Activated CD8-positive, alpha-beta memory T cell treated with anti-CD3 and anti-CD28 coated beads for 36 hours (primary cell): ENCODE results near the gene RAI1. TPM values are rescaled to one million over a fixed set of nuclear protein-coding genes. Genes with fewer than 3 reads are reported as not detected.

Source experiments
- CTCF ChIA-PET: fragments of 350-600 bp; sonication (Branson Sonifier 250); formaldehyde crosslinking; loops from one replicate; lab custom pipeline; 2021; ENCODE audit warnings: antibody characterized with exemption; lab: Charles Lee
- POLR2A ChIA-PET: fragments of 350-600 bp; sonication (Branson Sonifier 250); formaldehyde crosslinking; loops from one replicate; lab custom pipeline; 2021; ENCODE audit warnings: antibody characterized with exemption; lab: Charles Lee
- total RNA-seq, 2 experiments: library from RNA; stranded (reverse); gene quantifications; one replicate each; pipeline ENCODE4 v1.2.3, GENCODE V29; 2021

The RAI1 gene
- total RNA-seq, 2 experiments from 2014 or later, result 21.3 to 21.6 TPM

- POLR2A ChIA-PET, result no interaction called here
- CTCF ChIA-PET, result interaction anchor here (1.7 kb wide), 1 partner anchor 8 kb away, joined by 5 read pairs; no protein-coding TSS in a partner anchor
Measured at GRCh38 chr17:17736205-17737183, 55.2 kb downstream of the RAI1 start.

- ChIA-PET POLR2A (no interaction called here), CTCF (interaction anchor here (1.2 to 1.7 kb wide), 2 partner anchors 9 to 23 kb away, joined by 3 to 5 read pairs; no protein-coding TSS in a partner anchor)
Measured at GRCh38 chr17:17737961-17738894, 57.0 kb downstream of the RAI1 start.

GRCh38 chr17:17738901-17739300, 57.6 kb downstream of the RAI1 start:
- POLR2A ChIA-PET, result no interaction called here

GRCh38 chr17:17739388-17740066, 58.3 kb downstream of the RAI1 start:
- ChIA-PET POLR2A (no interaction called here), CTCF (interaction anchor here (1.2 kb wide), 1 partner anchor 25 kb away, joined by 3 read pairs; no protein-coding TSS in a partner anchor)

More at GRCh38 chr17:17738901-17739300, 57.6 kb downstream of the RAI1 start:
- CTCF ChIA-PET, result interaction anchor here (1.2 kb wide), 1 partner anchor 24 kb away, joined by 3 read pairs; no protein-coding TSS in a partner anchor

- POLR2A ChIA-PET, result no interaction called here
- CTCF ChIA-PET, result no interaction called here
Measured at GRCh38 chr17:17740615-17741348, 59.5 kb downstream of the RAI1 start.

- ChIA-PET CTCF (no interaction called here), POLR2A (no interaction called here)
Measured at GRCh38 chr17:17741349-17742023, 60.2 kb downstream of the RAI1 start.

- POLR2A ChIA-PET, result no interaction called here
Measured at GRCh38 chr17:17742133-17742621, 60.9 kb downstream of the RAI1 start.

GRCh38 chr17:17742688-17743390, 61.6 kb downstream of the RAI1 start:
- POLR2A ChIA-PET, result no interaction called here

More at GRCh38 chr17:17742133-17742621, 60.9 kb downstream of the RAI1 start:
- CTCF ChIA-PET, result no interaction called here

GRCh38 chr17:17743391-17744112, 62.3 kb downstream of the RAI1 start:
- POLR2A ChIA-PET, result no interaction called here
- CTCF ChIA-PET, result no interaction called here

More at GRCh38 chr17:17742688-17743390, 61.6 kb downstream of the RAI1 start:
- CTCF ChIA-PET, result no interaction called here

- CTCF ChIA-PET, result no interaction called here
Measured at GRCh38 chr17:17744116-17744515, 62.9 kb downstream of the RAI1 start.

GRCh38 chr17:17745476-17746455, 64.5 kb downstream of the RAI1 start:
- ChIA-PET POLR2A (no interaction called here), CTCF (no interaction called here)

More at GRCh38 chr17:17744116-17744515, 62.9 kb downstream of the RAI1 start:
- POLR2A ChIA-PET, result no interaction called here

- CTCF ChIA-PET, result no interaction called here
- POLR2A ChIA-PET, result no interaction called here
Measured at GRCh38 chr17:17748179-17748578, 66.9 kb downstream of the RAI1 start.

- ChIA-PET CTCF (no interaction called here), POLR2A (no interaction called here)
Measured at GRCh38 chr17:17748604-17749003, 67.3 kb downstream of the RAI1 start.

GRCh38 chr17:17749025-17749772, 67.9 kb downstream of the RAI1 start:
- POLR2A ChIA-PET, result interaction anchor here (0.6 to 1.5 kb wide), 2 partner anchors 14 to 67 kb away, joined by 4 to 6 read pairs; no protein-coding TSS in a partner anchor
- CTCF ChIA-PET, result no interaction called here
